Activated CD8-positive, alpha-beta memory T cell treated with anti-CD3 and anti-CD28 coated beads for 1 hour (primary cell): ENCODE data around the gene PRRT1.
"Not testable (repeated sequence)": the region's sequence is repeated elsewhere in the genome, so short reads cannot be mapped to it uniquely, and the experiment has no call there.

Source experiments
- DNase-seq, 2 donors: peaks; one replicate each; pipeline ENCODE4 v3.0.0-alpha.2; 2020; ENCODE audit warnings: low read depth in 1 of 2; ENCODE audit errors: extremely low read depth in 1 of 2

PRRT1 gene

DNA sequence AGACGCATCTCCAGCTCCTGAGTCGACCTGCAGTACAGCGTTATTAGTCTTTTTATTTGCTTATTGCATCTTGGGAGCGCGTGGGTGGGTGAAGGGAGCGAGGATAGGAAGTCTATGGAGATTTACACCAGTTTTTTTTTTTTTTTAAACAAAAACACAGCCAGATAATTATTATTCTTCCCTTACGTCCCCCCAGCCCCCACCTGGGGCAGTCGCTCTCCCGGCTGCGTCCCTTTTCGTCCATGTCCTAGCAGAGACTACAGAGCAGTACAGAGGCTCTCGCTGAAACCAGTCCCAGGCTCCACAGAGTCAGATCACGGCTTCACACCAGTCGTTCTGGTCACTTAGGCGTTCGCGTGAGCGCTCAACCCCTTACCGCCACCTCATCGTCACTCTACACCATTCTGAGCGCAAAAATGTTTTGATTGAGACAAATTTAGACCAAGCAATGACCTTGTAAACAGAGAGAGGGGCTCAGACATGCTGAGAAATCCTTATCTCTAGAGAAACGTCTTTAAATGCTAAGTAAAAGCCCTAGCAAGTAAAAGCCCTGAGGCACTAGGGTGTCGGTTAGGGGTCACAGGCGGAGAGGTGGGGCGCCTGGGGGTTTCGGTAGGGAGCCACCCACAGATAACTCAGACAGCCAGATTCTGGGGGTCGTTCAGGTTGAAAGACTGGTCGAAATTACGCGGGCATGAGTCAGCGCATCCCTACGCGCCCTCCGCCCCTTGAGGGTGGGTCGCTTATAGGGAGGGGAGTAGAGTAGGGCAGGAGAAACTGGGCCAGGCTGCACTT is 1.2 kb upstream of the PRRT1 start:
- no peak for DNase-seq

DNA sequence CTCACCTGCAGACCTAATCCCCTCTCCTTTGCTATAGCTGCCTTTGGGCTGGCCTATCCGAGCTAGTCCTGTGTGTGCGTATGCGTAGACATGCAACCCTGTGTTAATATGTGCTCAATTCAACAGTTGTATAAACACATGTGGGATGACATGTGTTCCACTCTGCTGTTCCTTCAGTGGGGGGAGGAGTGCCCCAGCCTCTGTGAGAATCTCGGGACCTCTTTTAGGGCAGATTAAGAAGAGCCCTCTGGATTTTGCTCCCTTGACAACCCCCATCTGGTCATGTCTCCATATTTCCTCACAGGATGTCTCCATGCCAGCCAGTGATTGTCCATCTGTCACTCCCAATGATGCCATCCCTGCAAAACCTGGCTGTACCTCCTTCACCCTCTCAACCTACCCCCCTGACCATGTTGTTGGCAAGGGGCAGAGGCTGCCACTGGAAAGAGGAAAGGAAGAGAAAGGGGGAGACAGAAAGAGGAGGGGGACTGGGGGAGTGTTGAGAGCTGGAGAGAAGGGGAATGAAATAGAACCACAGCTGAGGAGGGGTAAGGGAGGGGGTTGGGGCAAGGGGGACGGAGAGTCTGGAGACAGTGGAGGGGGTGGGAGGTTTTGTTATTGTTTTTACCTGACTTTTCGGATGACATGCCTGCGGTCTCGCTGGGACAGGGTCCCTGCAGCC is 417 bp downstream of the PRRT1 start:
- no peak for DNase-seq

DNA sequence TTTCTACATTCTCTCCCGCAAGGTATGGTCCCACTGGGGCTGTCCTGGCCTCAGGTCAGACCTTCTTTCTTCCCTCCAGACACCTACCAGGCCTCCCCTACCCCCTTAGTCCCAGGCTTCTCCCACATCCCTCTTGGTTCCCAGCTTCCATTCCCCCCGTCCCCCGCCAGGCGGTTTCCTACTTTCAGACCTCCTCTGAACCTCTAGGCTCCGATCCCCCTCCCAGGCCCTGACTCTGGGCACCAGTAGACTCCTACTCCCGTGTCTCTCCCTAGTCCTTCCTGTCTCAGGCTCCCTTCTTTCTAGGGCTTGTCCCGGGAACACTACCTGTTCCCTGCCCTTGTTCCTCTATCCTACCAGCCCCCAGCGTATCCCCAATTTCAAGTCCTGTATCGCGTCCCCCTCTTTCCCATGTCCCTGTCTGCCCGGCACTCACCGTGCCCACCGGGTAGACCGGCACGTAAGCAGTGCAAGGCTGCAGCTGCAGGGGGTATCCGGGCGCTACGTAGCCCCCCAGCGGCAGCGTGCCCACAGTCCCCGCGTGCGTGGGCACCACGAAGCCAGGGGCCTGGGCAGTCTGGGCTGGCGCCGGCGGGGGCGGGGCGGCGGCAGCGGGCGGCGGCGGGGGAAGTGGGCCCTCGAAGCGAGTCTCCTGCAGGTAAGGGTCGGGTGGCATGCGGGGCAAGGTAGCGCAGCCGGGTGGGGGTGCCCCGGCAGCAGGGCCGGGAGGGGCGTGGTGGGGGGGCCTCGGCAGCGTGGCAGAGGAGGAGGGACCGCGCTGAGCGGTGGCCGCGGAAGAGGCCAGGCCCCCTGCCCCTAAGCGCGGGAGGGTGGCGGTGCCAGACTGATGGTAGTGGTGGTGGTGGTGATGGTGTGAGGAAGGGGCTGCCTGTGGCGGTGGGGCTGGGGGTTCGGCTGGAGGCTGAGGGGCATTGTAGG is 1.5 kb downstream of the PRRT1 start:
- DNase-seq: no peak

DNA sequence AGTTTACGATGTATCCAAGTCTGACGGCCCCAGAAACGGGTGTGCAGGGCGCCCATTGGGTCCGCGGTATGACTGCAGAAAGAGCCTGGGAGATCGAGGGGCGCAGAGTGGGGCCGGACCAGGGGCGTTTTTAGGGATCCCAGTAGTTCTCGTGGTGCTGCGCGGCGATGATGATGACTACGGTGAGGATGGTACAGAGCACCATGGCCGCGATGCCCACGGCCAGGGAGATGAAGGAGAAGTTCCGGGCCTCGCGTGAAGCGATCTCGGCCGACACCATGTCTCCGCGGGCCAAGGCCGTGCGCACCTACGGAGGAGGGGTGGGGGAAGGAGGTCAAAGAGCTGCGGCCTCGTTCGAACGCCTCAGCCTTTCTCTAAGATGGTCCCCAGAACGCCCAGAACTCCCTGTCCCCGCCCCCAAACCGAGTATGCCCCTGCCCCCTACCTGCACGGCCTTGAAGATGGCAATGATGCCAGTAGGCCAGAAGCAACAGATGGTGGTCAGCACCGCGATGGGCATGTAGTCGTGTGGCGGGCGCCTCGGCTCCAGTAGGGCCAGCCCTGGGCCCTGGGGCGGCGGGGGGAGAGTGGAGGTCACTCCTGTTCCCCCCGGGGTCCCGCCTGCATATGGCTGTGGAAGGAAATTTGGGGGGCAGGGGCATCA is 2.5 kb downstream of the PRRT1 start:
- DNase-seq: no peak

DNA sequence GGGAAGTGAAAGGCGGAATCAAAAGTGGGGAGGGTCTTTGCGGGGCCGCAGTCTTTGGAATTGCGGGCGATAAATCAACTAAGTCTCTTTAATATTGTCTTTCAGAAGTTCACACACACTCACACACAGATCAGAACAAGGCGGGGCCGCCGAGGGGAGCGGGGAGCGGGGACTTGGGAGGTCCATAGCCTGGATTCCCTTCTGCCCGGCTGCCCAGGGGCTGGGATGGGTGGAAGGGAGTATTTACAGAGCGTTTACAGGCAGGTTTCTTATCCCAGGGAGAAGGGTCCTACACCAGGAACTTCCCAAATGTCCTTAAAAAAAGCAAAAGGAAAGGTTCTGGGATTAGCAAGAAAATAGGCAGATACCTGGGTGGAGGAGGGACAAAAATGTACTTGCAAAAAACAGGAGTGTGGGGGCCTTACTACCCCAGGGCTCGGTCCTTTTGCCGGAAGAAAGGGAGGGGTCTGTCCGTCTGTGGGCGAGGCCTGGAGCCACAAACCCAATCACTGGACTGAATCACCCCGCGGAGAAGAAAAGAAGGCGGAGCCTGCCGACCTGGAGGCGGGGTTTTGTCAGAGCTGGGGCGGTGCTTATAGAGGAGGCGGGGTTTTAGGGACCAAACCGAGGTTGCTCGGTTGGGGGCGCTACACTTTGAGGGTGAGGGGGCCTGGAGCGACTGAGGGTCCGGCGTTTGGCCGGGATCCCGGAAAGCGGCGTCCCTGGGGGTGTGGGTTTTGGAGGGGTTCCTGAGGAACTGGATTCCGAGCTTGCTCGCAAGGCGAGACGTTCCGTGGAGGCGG is 3.2 kb downstream of the PRRT1 start:
- peak; percentile 25 to 45 for DNase-seq

DNA sequence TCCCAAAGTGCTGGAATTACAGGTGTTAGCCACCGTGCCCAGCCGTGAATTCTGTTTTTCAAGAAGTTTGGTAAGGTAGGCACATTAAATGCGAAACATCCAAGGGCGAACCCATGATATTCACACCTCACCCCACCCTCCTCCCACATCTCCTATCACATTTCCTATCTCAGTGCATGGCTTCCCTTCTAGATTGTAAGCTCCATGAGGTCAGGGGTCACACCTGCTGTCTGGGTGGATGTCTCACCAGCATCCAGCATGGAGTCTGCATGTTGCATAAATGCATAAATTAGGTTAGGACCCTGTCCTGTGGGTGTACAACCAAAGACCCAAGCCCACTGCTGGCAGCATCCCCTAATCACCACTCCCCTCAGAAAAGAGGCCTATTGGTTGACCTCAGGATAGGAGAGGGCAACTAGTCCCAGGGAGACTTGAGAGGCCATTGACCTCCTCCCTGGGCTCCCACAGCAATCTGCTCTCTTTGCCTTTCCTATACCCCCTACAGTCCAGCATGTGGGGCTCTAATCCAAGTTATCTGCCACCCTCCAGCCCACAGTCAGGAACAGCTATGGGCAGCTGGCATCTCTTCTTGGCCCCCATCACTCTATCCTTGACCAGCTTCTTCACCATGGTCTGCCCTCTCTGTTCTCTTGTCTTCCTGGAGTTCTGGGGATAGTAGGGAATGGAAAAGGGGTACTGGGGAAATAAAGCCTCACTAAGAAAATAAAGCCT is 4.2 kb downstream of the PRRT1 start:
- DNase-seq: no peak

DNA sequence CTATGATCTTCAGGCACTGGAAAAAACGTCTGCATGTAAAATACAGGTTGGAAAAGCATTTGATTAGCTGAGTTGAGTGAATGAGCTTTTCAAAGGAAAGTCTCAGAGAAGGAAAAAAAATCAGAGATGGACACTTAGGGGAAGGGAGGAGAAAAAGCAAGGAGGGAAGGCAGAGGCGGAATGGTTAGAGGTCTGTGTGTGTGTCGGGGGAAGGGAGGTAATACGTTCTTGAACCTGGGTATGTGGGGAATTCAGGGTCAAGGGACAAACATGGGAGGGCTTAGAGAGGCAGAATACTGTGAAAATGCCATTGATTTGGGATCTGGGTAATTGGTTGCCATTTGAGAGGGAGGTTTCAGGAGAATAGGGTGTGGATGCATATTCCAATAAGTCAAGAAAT is 5.1 kb downstream of the PRRT1 start:
- no peak for DNase-seq

DNA sequence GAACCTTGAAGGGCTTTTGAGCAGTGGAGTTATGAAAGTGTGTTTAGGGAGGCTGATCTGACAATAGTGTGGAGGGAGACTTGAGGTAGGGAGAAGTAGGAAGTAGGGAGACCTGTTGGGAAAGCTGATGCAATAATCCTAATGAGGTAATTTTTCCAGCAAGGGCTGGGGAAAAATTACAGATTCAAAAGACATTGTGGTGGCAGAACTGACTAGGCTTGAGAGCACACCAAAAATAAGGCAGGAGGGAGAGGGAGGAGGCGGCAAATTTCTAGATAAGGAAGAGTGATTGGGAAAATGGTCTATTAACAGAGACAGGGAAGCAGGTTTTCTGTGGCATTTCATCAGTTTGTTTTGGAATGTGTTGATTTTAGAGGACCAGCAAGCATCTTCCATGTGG is 5.5 kb downstream of the PRRT1 start:
- no peak for DNase-seq

DNA sequence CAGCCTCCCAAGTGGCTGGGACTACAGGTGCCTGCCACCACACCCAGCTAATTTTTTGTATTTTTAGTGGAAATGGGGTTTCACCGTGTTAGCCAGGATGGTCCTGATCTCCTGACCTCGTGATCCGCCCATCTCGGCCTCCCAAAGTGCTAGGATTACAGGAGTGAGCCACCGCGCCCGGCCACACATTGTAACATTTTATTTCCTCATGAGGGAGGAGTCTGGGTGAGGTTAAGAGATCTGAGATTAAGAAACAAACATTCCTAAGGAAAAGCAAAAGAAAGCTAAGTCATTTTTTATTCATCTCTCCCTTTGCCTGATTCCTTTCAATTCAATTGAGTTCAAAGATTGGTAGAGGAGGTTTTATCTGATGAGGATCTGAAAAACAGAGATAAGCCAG is 7.5 kb downstream of the PRRT1 start:
- not testable (repeated sequence) for DNase-seq

DNA sequence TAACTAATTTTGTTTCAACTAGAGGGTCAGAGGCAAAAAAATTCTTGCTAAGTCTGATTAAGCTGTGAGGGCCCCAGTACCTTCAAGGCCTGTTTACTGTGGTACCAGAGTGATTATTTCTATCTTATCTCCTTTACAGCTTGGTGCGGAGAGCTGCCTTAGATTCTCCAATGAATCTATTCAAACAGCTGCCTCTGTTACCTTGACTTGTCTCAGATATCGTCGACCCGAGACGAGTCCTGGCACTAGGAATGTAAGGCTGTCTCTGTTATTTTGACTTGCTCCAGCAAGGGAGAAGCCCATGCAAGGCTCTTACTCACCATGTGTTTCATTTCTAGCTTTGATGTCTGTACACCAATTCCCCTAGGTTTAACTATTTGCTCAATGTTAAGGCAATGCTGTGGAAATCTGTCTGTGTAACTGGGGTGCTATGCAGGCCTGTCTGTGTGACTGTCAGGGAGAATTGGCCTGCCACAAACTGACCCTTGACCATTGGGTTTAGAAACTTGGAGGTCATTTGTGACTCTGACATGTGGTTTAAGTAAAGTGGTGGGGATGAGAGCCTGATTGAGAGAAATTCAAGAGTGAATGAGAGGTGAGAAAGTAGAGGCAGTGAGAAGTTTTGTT is 11.2 kb downstream of the PRRT1 start:
- no peak for DNase-seq

DNA sequence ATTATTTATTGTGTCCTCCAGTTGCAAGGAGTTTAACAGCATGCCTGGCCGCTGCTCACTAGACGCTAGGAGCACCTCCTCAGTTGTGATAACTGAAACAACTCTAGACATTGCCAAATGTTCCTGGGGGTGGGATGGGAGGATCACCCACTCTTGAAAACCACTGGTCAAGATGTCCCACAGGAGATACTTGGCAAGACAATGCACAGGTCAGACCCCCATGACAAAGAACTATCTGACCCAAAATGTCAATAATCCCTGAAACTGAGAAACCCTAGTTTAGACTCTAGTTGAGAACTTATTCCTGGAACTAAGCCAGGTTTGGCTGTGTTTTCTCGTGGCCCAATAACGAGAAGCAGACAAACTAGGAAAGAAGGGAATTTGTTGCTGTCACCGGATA is 12.1 kb downstream of the PRRT1 start:
- no peak for DNase-seq

DNA sequence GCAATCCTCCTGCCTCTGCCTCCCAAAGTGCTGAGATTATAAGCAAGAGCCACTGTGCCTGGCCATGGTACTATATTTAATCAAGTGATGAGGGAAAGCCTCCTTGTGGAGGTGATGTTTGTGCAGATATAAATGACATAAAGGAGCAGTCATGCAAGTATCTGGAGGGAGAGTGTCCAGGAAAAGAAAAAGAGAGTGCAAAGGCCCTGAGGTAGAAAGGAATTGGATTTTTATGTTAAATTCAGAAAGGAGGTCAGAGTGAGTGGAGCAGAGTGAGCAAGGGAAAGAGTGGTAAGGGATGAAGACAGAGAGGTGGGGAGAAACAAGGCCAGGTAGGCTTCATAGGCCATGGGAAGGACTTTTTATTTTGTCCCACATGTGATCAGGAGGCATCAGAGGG is 14.3 kb downstream of the PRRT1 start:
- no peak for DNase-seq

DNA sequence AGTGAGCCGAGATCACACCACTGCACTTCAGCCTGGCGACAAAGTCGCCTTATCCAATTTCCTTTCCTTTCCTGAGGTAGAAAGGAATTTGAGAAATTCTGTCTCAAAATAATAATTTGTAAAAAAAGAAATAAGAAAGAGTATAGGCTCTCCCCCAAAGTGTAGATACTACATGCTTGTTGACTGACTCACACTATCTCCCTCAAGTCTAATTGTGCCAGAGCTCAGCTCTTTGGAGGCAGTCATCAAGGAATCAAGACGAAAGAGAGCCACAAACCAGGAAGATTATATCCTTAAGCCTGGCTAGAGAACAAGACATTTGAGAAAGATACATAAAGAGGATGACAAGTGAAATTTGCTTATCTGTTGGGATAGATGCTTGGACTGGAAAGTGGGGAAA is 18.0 kb downstream of the PRRT1 start:
- DNase-seq: no peak

DNA sequence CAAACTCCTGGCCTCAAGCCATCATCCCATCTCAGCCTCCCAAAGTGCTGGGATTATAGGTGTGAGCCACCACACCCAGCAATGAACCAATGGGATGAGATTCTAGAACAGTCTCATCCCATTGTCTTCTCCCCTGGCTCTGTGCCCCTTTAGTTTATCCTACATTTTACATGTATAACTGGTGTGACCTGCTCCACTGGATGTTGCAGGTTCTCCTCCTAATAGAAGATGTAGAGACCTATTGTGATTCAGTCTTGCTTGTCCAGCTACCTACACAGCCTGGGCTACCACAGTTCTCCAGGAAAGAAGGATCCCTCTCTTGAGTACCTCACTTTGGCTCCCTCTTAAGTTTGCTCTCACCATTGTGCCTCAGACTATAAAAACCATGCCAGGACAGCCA is 19.6 kb downstream of the PRRT1 start:
- no peak for DNase-seq

DNA sequence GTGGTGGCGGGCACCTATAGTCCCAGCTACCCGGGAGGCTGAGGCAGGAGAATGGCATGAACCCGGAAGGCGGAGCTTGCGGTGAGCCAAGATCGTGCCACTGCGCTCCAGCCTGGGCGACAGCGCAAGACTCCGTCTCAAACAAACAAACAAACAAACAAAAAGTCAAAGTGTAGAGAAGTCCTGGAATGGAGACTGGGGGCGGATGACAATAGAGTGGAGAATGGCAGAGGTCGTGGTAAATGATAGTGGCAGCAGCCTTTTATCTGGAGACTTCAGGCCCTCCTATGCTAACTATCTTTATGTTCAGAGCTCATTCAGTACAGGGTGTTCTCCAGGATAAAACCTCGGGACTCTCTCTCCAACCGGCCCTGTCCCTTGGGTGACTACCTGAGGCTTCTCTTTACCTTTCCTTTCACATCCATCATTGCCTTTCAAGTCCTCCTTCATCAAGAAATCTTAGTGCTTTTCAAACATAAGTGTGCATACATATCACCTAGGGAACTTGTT is 20.2 kb downstream of the PRRT1 start:
- DNase-seq: no peak

DNA sequence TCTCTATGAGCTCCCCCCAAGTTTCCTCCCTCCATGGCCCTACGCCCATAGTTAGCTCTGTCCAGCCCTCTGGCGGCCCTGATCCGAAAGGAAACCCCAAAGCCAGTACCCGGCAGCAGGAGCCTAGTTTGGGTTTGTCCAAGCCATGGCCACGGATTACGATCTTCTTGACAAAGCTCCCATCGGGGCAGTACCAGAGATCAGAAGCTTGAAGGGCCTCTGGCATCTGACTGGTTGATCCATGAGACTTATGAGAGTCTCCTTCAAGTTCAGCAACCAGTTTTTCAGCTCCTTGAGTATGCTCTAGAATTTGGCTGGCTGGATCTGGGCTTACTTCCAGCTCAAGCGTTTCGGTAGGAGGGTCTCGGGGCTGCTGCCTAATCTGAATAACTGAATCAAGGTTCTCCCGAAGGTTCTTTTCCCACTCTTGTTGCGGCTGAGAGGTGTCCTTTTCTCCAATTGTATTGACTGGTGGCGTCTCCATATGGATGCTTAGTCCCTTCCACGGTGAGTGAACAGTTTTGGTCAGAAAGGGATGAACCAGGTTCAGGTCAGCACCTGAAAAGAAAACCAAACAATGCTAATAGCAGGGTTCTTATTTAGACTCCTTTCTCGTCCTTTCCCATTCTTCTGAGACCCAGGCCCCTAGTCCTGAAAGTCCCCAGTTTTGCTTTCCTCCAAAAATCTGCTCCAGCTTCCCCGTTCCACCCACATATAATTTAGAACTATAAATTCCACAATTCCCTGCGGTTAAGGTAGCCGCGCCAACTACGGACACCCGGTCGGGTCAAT is 22.2 kb downstream of the PRRT1 start:
- no peak for DNase-seq

DNA sequence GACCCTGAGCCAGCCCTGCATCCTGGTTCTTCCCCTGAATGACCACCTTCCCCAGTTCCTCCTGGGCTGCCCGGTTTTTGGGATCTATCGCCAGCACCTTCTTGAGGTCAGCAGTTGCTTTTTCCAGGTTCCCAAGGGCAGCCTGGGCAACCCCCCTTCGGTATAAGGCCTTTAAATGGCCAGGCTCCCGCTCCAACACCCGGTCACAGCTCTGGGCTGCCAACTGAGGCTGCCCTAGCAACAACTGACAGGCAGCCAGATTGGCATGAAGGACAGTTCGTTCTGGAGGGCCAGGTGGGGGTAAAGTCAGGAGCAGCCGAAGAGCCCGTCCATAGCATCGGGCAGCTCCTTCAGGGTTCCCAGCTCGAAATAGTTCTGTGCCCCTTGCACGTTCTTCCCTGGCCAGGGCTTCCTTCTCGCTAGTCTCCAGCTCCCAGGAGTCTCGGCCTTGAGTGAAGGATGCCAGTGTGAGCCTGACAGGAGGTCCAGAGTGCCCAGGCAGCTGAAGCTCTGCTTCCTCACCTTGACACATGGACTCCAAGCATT is 22.9 kb downstream of the PRRT1 start:
- no peak for DNase-seq
